GM10266 (cell line): Measurements from ENCODE around the gene PHEX.

Source experiments
- DNase-seq: peaks from one replicate; pipeline ENCODE4 v3.0.0; 2012; ENCODE audit errors: extremely low spot score
- CTCF ChIP-seq: IDR thresholded peaks from 2 replicates; pipeline ENCODE4 v1.5.1; 2012; ENCODE audit warnings: mild to moderate bottlenecking, low read depth; ENCODE audit not compliant: control insufficient read depth, insufficient read depth; ENCODE audit errors: missing control alignments

Gene PHEX

DNA sequence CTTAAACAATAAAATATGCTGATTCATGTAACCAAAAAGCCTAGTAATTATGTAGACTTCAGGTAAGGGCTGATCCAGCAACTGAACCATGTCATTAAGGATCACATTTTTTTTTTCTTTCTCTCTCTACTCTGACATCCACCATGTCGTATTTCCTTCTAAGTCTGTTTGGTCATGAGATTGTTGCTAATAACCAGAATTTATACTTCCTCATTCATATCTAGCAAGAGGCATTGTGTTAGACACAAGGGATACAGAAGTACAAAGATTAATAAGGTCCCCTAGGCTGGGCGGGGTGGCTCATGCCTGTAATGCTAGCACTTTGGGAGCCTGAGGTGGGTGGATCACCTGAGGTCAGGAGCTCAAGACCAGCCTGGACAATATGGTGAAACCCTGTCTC is 24.1 kb downstream of the PHEX start:
- no peak for DNase-seq
- no peak for TF ChIP-seq CTCF

DNA sequence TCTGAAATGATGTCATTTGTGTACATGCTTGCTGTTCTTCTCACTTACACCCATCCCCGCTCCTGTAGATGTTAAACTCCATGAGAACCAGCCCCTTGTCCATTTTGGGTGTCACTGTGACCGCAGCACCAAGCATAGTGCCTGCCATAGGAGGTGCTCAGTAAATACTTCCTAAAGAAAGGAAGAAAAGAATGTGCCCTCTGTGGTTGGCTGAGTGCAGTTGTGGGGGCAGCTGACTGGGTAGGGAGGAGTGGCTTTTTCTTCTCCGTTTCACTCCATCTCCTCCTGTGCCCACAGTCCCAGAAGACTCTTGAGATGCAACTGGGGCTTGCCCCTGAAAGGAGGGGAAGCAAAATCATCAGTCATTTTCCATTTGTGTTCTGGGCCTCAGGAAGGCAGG is 25.5 kb downstream of the PHEX start:
- no peak for TF ChIP-seq CTCF
- no peak for DNase-seq

DNA sequence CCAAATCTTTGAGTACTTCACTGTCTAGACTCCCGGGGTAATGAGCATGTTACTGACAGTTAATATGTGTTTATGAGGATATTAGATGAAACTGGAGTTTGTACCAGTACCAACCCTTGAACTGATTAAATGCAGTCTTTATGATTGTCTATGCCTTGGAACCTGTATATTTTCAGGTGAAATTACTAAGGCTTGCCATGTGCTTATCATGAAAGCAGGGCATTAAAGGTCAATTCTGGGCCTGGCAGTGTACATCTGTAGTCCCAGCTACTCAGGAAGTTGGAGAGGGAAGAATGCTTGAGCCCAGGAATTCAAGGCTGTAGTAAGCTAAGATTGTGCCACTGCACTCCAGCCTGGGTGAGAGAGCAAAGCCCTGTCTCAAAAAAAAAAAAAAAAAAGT is 27.6 kb downstream of the PHEX start:
- DNase-seq, result no peak
- TF ChIP-seq CTCF, result no peak

- peak; percentile 22 for DNase-seq
- no peak for TF ChIP-seq CTCF
Measured at GRCh38 chrX:22060415-22061280, 28.5 kb downstream of the PHEX start.

DNA sequence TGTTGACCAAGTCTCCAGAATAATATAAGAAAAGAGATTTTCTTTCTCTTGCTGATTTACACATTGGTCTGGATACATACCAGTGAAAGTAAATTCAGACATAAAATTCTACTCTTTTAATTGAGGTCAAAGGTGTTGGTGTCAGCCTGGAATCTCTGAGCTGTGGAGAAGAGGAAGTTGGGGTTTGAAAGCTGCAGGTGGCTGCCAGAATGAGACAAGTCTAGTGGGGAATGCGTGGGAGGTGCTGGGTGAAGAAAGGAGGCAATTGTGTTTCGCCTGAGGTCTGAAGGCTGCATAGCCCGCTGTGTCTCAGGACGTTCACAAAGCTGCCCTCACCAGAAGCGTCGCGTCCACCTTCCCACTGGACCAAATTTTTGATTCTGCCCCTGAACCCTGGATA is 31.2 kb downstream of the PHEX start:
- peak; percentile 39 for DNase-seq
- no peak for TF ChIP-seq CTCF

GRCh38 chrX:22069586-22069985 is 37.5 kb downstream of the PHEX start:
- no peak for DNase-seq
- TF ChIP-seq CTCF, result no peak

DNA sequence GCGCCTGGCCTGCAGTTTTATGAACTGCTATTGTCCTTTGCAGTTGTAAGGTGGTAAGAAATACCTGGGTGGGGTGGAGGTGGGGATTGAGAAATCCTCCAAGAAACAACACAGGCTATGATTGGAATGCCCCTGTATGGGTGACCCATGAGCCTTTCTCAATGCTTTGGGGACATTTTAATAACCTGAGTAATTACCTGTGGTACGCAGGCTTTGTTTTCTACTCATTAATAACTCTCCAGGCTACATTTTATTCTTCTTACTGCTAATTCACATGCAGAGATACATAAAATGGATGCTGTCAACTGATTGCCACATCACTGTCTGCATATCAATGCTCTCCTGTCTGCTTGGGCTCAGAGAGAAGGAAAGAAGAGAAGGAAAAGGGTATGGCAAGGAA is 41.8 kb downstream of the PHEX start:
- no peak for DNase-seq
- TF ChIP-seq CTCF, result no peak
